Pancreas (tissue), 10 donors: ENCODE data around the gene LSM5. TPM values are rescaled to one million over a fixed set of nuclear protein-coding genes. Genes with fewer than 3 reads are reported as not detected.
"Not testable (repeated sequence)": the region's sequence is repeated elsewhere in the genome, so short reads cannot be mapped to it uniquely, and the experiment has no call there.

Source experiments
- ATAC-seq, 4 donors: fragments of 200-7000 bp; cut with Tn5 transposase; one replicate each; pipeline versions ENCODE4 v1.8.0 to v1.9.1; 2020; ENCODE audit warnings: mild to moderate bottlenecking in 4 of 4, moderate library complexity in 4 of 4
- DNase-seq, 6 donors: peaks; one replicate each; pipeline ENCODE4 v3.0.0-alpha.2; 2020
- FAIRE-seq: peaks from 2 replicates; lab custom pipeline; 2012; peaks lifted over from hg19 to GRCh38; lab: Jason Lieb, UNC
- H3K27ac ChIP-seq, 4 donors: fragments of 200-600 bp; sonication (generic); 1 replicate in 3 of 4; 2 replicates in 1 of 4; pipeline versions ENCODE4 v1.5.0 to v1.8.0; 2020
- H3K27me3 ChIP-seq, 4 donors: fragments of 200-600 bp; one replicate each; pipeline ENCODE4 v1.8.0; 2021
- H3K36me3 ChIP-seq, 3 donors: fragments of 200-600 bp; sonication (generic) in 1 of 3; one replicate each; pipeline versions ENCODE4 v1.5.0 to v1.8.0; 2020 to 2021
- H3K4me1 ChIP-seq, 3 donors: fragments of 200-600 bp; one replicate each; pipeline ENCODE4 v1.8.0; 2021
- H3K4me3 ChIP-seq, 4 donors: fragments of 200-600 bp; sonication (generic) in 2 of 4; one replicate each; pipeline versions ENCODE4 v1.5.0 to v1.8.0; 2020 to 2021
- H3K9me3 ChIP-seq, 4 donors: fragments of 200-600 bp; one replicate each; pipeline ENCODE4 v1.8.0; 2021
- CTCF ChIP-seq, 4 donors: fragments of 200-600 bp; sonication (generic) in 3 of 4; IDR thresholded peaks; one replicate each; pipeline versions ENCODE4 v1.5.0 to v1.8.0; 2021; ENCODE audit warnings: antibody characterized with exemption in 4 of 4
- WGBS, 2 donors: extraction: QIAGEN DNeasy Blood & Tissue Kit; methylation state at CpG; one replicate each; pipeline ENCODE4 v1.1.7; 2013; 5-methylcytosine and 5-hydroxymethylcytosine counted together
- intact Hi-C, 3 donors: fragments of 100-400 bp; cut with DNase I; formaldehyde crosslinking; loops; one replicate each; pipeline versions ENCODE4 v1.11.1 to v1.14.2; 2022
- polyA plus RNA-seq, 2 donors: library from polyadenylated mRNA; stranded (reverse); fragments of 200-250 nt; gene quantifications; one replicate each; pipeline ENCODE4 v1.2.3, GENCODE V29; 2013
- total RNA-seq, 6 donors: library from RNA; stranded (reverse); fragmentation: NEBNext Ultra II Directional in 4 of 6; extraction: Animal tissue kit (Norgen Biotek cat#: 25700) in 4 of 6; gene quantifications; one replicate each; pipeline versions ENCODE4 v1.2.1 to v1.2.4, GENCODE V29; 2021 to 2023
- donor health status: healthy with polysubstance abuse.
- donor health status: DM: no; HTN: no; CAD: no; lungs with moderate emphysema.
- donor health status: DM: no; HTN: no; CAD: no.
- donor health status: control.
- donor health status: control.
- donor health status: Bipolar disorder and iron deficiency.
- donor health status: DM: yes; HTN: yes; CAD: no.
- donor health status: DM: no; HTN: no; CAD: no.
- donor health status: DM: no; HTN: no; CAD: no.
- donor health status: DM: yes; HTN: yes; CAD: no.

The LSM5 gene
- total and polyA plus RNA-seq, 8 donors, result 14.8 to 47.6 (median 21.8) TPM

- intact Hi-C loops, result loop anchor here in 1 of 3 donors (5.0 kb wide), 1 partner anchor 260 kb away; no protein-coding TSS in a partner anchor
- TF ChIP-seq CTCF (IDR thresholded peaks at IDR 0.05), result no peak
- no peaks in the 10 kb centered on the region for H3K36me3 ChIP-seq
- ATAC-seq (no peak), DNase-seq (no peak), FAIRE-seq (no peak)
- peaks cover 4 to 8% (median 7%) of the 10 kb centered on the region in 3 donors for H3K4me1 ChIP-seq
- H3K4me3 ChIP-seq, result no peak overlapping the region
- 59 to 73% methylated on average over 3 of the region's 3 CpGs for WGBS, 2 donors
- no peaks in the 10 kb centered on the region for H3K9me3 ChIP-seq
- no peak overlapping the region for H3K27ac ChIP-seq
- H3K27me3 ChIP-seq, result no peaks in the 10 kb centered on the region
These were observed 13.1 kb downstream of the LSM5 start for GRCh38 chr7:32476816-32477648.

GRCh38 chr7:32474008-32474407 lies 16.2 kb downstream of the LSM5 start:
- DNase-seq, result no peak
- no peak overlapping the region for H3K27ac ChIP-seq
- no peak for TF ChIP-seq CTCF (IDR thresholded peaks at IDR 0.05)
- WGBS, 2 donors, result 67 to 83% methylated on average over 1 of the region's 1 CpG
- H3K36me3 ChIP-seq, result no peaks in the 10 kb centered on the region
- intact Hi-C loops, result no loop called here
- no peak for FAIRE-seq
- no peaks in the 10 kb centered on the region for H3K27me3 ChIP-seq
- no peaks in the 10 kb centered on the region for H3K9me3 ChIP-seq
- H3K4me1 ChIP-seq, result no peaks in the 10 kb centered on the region
- no peak overlapping the region for H3K4me3 ChIP-seq
- no peak for ATAC-seq

DNA sequence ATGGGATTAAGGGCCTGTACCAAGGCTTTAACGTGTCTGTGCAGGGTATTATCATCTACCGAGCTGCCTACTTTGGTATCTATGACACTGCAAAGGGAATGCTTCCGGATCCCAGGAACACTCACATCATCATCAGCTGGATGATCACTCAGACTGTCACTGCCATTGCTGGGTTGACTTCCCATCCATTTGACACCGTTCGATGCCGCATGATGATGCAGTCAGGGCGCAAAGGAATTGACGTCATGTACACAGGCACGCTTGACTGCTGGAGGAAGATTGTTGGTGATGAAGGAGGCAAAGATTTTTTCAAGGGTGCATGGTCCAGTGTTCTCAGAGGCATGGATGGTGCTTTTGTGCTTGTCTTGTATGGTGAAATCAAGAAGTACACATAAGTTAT lies 18.2 kb downstream of the LSM5 start:
- Histone ChIP-seq H3K4me3 (no peak overlapping the region), H3K27ac (no peak overlapping the region), H3K27me3 (no peaks in the 10 kb centered on the region), H3K4me1 (no peaks in the 10 kb centered on the region), H3K36me3 (no peaks in the 10 kb centered on the region), H3K9me3 (no peaks in the 10 kb centered on the region)
- no peak for TF ChIP-seq CTCF (IDR thresholded peaks at IDR 0.05)
- FAIRE-seq (no peak), DNase-seq (no peak), ATAC-seq (no peak)
- 81 to 82% methylated on average over 9 of the region's 9 CpGs for whole genome bisulfite sequencing, 2 donors
- intact Hi-C loops, result no loop called here

DNA sequence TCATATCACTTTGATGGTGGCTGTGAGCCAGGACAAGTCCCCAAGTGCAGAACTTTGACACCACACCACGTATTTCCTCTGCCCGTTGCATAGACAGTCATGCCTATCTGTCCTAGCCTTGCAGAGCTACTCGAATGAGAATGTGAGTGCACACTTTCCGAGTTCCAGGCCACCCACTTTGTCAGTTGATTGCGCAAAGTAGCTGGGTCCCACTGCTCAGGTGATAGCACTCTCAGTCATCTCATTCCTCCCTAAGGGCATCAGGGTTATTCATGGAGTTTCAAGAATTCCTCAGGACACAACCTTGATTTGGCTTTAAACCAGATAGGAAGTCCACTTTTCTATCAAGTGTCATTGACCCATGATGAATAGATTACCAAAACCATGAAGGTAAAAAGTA lies 19.3 kb downstream of the LSM5 start:
- no peaks in the 10 kb centered on the region for H3K9me3 ChIP-seq
- H3K4me3 ChIP-seq, result no peak overlapping the region
- no peaks in the 10 kb centered on the region for H3K36me3 ChIP-seq
- H3K27me3 ChIP-seq, result no peaks in the 10 kb centered on the region
- no peak for DNase-seq
- ATAC-seq, result no peak
- H3K4me1 ChIP-seq, result no peaks in the 10 kb centered on the region
- no peak for TF ChIP-seq CTCF (IDR thresholded peaks at IDR 0.05)
- FAIRE-seq, result no peak
- no peak overlapping the region for H3K27ac ChIP-seq
- intact Hi-C loops, result no loop called here
- 63 to 75% methylated on average over 5 of the region's 5 CpGs for WGBS, 2 donors

DNA sequence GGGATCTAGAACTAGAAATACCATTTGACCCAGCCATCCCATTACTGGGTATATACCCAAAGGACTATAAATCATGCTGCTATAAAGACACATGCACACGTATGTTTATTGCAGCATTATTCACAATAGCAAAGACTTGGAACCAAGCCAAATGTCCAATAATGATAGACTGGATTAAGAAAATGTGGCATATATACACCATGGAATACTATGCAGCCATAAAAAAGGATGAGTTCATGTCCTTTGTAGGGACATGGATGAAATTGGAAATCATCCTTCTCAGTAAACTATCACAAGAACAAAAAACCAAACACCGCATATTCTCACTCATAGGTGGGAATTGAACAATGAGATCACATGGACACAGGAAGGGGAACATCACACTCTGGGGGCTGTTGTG lies 20.2 kb downstream of the LSM5 start:
- H3K4me1 ChIP-seq, H3K27me3 ChIP-seq, H3K27ac ChIP-seq, H3K9me3 ChIP-seq, H3K36me3 ChIP-seq, H3K4me3 ChIP-seq, intact Hi-C loops, DNase-seq, ATAC-seq, FAIRE-seq: not testable (repeated sequence)
- no CpG with 5 or more reads among the region's 2 CpGs for WGBS, 2 donors

- DNase-seq, H3K27ac ChIP-seq, H3K36me3 ChIP-seq, ATAC-seq, H3K4me3 ChIP-seq, H3K9me3 ChIP-seq, intact Hi-C loops, H3K4me1 ChIP-seq, H3K27me3 ChIP-seq, FAIRE-seq: not testable (repeated sequence)
- WGBS, 2 donors, result 70 to 74% methylated on average over 16 to 17 of the region's 30 CpGs
These were observed 25.4 kb downstream of the LSM5 start for GRCh38 chr7:32464641-32465416.
